SU-DHL-6 (cell line): Measurements from ENCODE around the gene LGR6.
"Not testable (repeated sequence)": the region's sequence is repeated elsewhere in the genome, so short reads cannot be mapped to it uniquely, and the experiment has no call there.

ENCODE experiments used
- H2AFZ ChIP-seq: fragments of 200-600 bp; sonication (generic); 2 replicates; pipeline ENCODE4 v1.6.1; 2014; ENCODE audit warnings: low read depth, mild to moderate bottlenecking, moderate library complexity, mixed read lengths, antibody characterized with exemption, low read length; ENCODE audit not compliant: severe bottlenecking
- H3F3A ChIP-seq: fragments of 200-600 bp; shearing (Covaris generic); 2 replicates; pipeline ENCODE4 v1.6.0; 2016; ENCODE audit warnings: antibody characterized with exemption, mild to moderate bottlenecking; ENCODE audit not compliant: insufficient read depth
- H3K27ac ChIP-seq: fragments of 200-600 bp; sonication (generic); 2 replicates; pipeline ENCODE4 v1.5.1; 2016; ENCODE audit warnings: low read depth, mild to moderate bottlenecking, low read length, moderate library complexity, mixed read lengths
- H3K27me3 ChIP-seq: fragments of 200-600 bp; sonication (generic), shearing (Covaris generic); 2 replicates; pipeline ENCODE4 v1.6.0; 2014; ENCODE audit warnings: mild to moderate bottlenecking, low read length
- H3K36me3 ChIP-seq: fragments of 200-600 bp; sonication (generic); 2 replicates; pipeline ENCODE4 v1.6.1; 2014; ENCODE audit warnings: mild to moderate bottlenecking, low read length, mixed read lengths
- H3K4me2 ChIP-seq: fragments of 300-600, 200-600 bp; shearing (Covaris generic), sonication (generic); 2 replicates; pipeline ENCODE4 v1.6.0; 2014; ENCODE audit warnings: low read length, low read depth, mild to moderate bottlenecking; ENCODE audit not compliant: poor library complexity, severe bottlenecking
- H3K4me3 ChIP-seq: fragments of 200-600 bp; sonication (generic); 2 replicates; pipeline ENCODE4 v1.5.1; 2014; ENCODE audit warnings: antibody characterized with exemption, low read length, mild to moderate bottlenecking, mixed read lengths; ENCODE audit not compliant: insufficient read depth, poor library complexity, severe bottlenecking
- H3K79me2 ChIP-seq: fragments of 200-600 bp; sonication (generic); 2 replicates; pipeline ENCODE4 v1.6.1; 2014; ENCODE audit warnings: mild to moderate bottlenecking, low read length, moderate library complexity; ENCODE audit not compliant: insufficient read depth
- H3K9ac ChIP-seq: fragments of 200-600 bp; sonication (generic); 2 replicates; pipeline ENCODE4 v1.7.0; 2014; ENCODE audit warnings: mild to moderate bottlenecking, low read length
- H3K9me2 ChIP-seq: fragments of 200-600 bp; sonication (generic); replicated peaks from 2 replicates; pipeline ENCODE4 v1.6.1; 2014; ENCODE audit warnings: low read length; ENCODE audit not compliant: insufficient read depth
- H3K9me3 ChIP-seq: fragments of 200-600 bp; sonication (generic); 2 replicates; pipeline ENCODE4 v1.6.1; 2014; ENCODE audit warnings: low read length, mixed read lengths; ENCODE audit not compliant: insufficient read depth
- H4K20me1 ChIP-seq: fragments of 200-600 bp; sonication (generic); 2 replicates; pipeline ENCODE4 v1.6.1; 2014; ENCODE audit warnings: low read depth, mild to moderate bottlenecking, antibody characterized with exemption, low read length, moderate library complexity, mixed read lengths
- CTCF ChIP-seq: fragments of 200-600 bp; sonication (generic); IDR thresholded peaks from one replicate; pipeline ENCODE4 v1.5.1; 2017; ENCODE audit warnings: antibody characterized with exemption, mild to moderate bottlenecking, low read length, moderate library complexity; ENCODE audit not compliant: insufficient read depth, poor library complexity, severe bottlenecking
- EZH2phosphoT487 ChIP-seq: fragments of 200-600 bp; sonication (generic), shearing (Covaris generic); conservative IDR thresholded peaks from 2 replicates; pipeline ENCODE4 v1.6.1; 2018; ENCODE audit warnings: mild to moderate bottlenecking, antibody characterized with exemption, low read length, moderate library complexity, mixed read lengths

LGR6 gene

GRCh38 chr1:202189001-202189790, 4.4 kb upstream of the LGR6 start:
- Histone ChIP-seq H2AFZ (no peak overlapping the region), H3F3A (no peaks in the 10 kb centered on the region), H3K36me3 (no peaks in the 10 kb centered on the region), H3K27me3 (no peaks in the 10 kb centered on the region), H3K4me2 (no peak overlapping the region), H4K20me1 (no peaks in the 10 kb centered on the region), H3K79me2 (no peaks in the 10 kb centered on the region), H3K9me3 (no peaks in the 10 kb centered on the region), H3K9ac (no peak overlapping the region), H3K4me3 (no peak overlapping the region), H3K27ac (no peak overlapping the region), H3K9me2 (no peaks in the 10 kb centered on the region)
- peak; percentile 60 for TF ChIP-seq CTCF
- no peak for TF ChIP-seq EZH2phosphoT487

- Histone ChIP-seq H3F3A (no peaks in the 10 kb centered on the region), H3K9me2 (no peaks in the 10 kb centered on the region), H3K79me2 (no peaks in the 10 kb centered on the region), H3K4me3 (no peak overlapping the region), H3K36me3 (no peaks in the 10 kb centered on the region), H2AFZ (no peak overlapping the region), H3K4me2 (no peak overlapping the region), H3K27ac (no peak overlapping the region), H4K20me1 (no peaks in the 10 kb centered on the region), H3K9me3 (no peaks in the 10 kb centered on the region), H3K27me3 (no peaks in the 10 kb centered on the region), H3K9ac (no peak overlapping the region)
- TF ChIP-seq EZH2phosphoT487: no peak
- TF ChIP-seq CTCF: no peak
Observed at GRCh38 chr1:202189918-202190715, 3.5 kb upstream of the LGR6 start.

- not testable (repeated sequence) for H3K9me2 ChIP-seq, H4K20me1 ChIP-seq, H3K27me3 ChIP-seq, H3K27ac ChIP-seq, H3K4me2 ChIP-seq, H3F3A ChIP-seq, H2AFZ ChIP-seq, H3K9me3 ChIP-seq, H3K79me2 ChIP-seq, H3K4me3 ChIP-seq, H3K9ac ChIP-seq, H3K36me3 ChIP-seq
Observed at GRCh38 chr1:202191391-202191790, 2.2 kb upstream of the LGR6 start.
